ENCODE results near the gene ESRRG.

Gene ESRRG

DNA sequence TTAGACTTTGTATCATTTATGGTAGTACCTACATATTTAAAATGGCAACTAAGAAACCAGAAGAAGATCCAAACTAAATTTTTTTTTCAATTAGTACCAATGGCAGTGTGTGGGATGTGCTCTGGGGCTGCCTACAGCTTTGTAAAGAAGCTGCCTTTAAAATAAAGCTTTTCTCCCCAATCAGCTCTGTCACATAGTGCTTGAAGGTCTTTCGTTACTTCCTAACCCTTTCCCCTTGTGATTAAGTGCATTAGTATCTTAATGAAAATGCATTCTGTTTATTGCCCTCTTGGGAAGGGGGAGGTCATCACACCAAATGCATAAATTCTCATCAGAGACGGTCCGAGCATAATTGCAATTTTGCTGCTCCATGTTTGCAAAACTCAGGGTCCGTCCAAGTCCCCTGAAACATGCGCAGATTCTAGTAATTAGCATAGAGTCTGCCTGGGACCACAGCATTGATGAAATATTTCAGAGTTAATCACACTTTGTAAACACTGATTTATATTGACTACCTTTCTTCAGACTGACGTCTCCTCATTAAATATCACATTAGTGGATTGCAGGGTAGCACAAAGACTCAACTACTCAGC is 71.3 kb downstream of the ESRRG start:
- TF ChIP-seq, protein P1, sequence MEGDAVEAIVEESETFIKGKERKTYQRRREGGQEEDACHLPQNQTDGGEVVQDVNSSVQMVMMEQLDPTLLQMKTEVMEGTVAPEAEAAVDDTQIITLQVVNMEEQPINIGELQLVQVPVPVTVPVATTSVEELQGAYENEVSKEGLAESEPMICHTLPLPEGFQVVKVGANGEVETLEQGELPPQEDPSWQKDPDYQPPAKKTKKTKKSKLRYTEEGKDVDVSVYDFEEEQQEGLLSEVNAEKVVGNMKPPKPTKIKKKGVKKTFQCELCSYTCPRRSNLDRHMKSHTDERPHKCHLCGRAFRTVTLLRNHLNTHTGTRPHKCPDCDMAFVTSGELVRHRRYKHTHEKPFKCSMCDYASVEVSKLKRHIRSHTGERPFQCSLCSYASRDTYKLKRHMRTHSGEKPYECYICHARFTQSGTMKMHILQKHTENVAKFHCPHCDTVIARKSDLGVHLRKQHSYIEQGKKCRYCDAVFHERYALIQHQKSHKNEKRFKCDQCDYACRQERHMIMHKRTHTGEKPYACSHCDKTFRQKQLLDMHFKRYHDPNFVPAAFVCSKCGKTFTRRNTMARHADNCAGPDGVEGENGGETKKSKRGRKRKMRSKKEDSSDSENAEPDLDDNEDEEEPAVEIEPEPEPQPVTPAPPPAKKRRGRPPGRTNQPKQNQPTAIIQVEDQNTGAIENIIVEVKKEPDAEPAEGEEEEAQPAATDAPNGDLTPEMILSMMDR (IDR thresholded peaks at IDR 0.05; ENCODE audit: borderline replicate concordance, control extremely low read depth, extremely low read depth, insufficient read depth, missing control alignments): no peak
- DNase-seq (ENCODE audit: low spot score): no peak
- in situ Hi-C loops (cut with MboI; ENCODE audit: low sequenced_read_pairs, unreplicated experiment): no loop called here

DNA sequence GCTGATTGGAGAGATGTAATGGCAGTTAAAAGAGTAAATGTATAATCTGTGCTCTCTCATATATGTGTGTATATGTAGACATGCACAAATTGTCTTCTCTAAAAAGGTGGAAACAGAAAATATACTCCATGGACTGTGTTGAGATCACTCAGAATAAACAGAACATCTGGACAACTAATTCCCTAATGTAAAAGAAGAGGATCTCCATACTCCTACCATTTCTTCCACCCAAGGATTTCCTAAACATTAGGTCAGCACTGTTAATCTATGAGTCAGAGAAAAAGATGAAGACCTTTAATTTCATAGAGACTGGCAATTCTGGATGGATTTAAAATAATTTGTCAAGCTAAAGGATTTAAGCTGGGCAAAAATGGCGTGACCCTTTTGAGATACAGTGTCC is 80.1 kb downstream of the ESRRG start:
- in situ Hi-C loops (cut with MboI; ENCODE audit: low sequenced_read_pairs, unreplicated experiment): no loop called here
- TF ChIP-seq, protein P1 (IDR thresholded peaks at IDR 0.05; ENCODE audit: borderline replicate concordance, control extremely low read depth, extremely low read depth, insufficient read depth, missing control alignments): no peak
- DNase-seq (ENCODE audit: low spot score): no peak

DNA sequence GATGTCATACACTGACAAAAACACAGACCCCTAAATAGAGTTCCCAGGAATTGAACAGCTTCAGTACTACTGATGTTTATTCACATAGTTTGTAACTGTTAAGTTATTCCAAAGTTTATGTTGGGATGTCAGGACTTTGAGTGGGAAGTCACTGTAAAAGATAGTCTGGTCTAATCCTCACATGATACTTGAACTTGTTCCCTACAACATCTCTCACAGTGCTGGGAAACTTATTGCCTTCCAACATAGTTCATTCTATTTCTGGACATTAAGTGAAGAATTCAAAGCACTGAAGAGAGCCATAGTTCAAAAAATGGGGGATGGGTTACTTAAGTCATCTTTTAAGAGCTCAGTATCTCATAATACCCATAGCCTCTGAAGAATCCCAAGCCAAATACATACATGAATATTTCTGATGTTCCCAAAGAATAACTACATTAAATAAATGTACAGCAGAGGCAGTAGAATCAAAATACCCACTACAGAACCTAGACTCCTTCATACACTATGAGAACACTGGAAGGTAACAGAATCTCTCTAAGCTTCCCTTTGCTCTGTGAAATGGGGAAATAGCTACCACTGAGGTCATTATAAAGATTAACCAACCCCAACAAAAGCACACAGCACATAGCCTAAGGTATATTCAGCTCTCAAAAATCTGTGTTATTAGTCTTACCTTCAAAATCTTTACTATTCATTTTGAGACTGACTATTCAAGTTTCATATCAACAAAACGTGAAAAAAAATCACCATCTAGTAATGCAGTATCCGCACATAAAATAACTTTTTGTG is 81.4 kb downstream of the ESRRG start:
- DNase-seq (ENCODE audit: low spot score): no peak

DNA sequence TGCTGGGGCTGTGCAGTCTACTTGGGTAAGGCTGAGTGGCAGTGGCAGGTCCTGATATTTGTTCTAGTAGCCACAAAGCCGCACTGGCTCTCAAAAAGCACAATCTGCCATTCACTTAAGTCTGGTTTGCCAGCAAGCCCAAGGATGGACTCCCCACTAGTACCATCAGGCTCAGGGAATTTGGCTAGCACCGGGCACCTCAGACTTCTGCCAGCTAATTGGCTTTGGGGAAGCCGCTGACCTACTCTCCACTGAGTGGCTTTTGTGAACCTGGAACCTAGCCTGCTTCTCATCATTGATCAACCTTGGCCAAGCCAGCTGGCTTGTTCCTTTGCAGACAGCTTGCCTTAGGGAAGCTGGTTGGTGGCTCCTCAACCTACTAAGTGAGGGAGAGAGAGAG is 83.1 kb downstream of the ESRRG start:
- in situ Hi-C loops (cut with MboI; ENCODE audit: low sequenced_read_pairs, unreplicated experiment): no loop called here
- DNase-seq (ENCODE audit: low spot score): no peak
- TF ChIP-seq, protein P1 (IDR thresholded peaks at IDR 0.05; ENCODE audit: borderline replicate concordance, control extremely low read depth, extremely low read depth, insufficient read depth, missing control alignments): no peak

More for the DNA sequence above, 81.4 kb downstream of the ESRRG start:
- TF ChIP-seq, protein P1 (IDR thresholded peaks at IDR 0.05; ENCODE audit: borderline replicate concordance, control extremely low read depth, extremely low read depth, insufficient read depth, missing control alignments): no peak
- in situ Hi-C loops (cut with MboI; ENCODE audit: low sequenced_read_pairs, unreplicated experiment): no loop called here

DNA sequence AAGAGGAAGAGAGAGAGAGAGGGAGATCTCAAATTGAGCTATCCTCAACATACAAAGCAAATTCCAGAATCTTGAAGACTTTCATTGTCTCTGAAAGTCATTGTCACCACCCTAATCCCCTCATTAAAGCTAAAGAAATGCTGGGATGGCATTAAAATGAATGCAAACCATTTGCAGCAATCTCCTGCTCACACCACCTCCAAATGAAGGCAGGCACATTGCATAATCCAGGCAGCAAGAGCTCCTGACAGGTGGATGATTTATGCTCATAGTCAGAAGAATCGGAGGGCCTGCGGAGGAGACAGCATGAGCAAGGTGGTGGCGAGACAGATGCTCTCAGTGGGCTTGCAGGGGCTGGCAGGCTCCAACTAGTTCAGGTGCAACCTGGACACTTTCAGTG is 90.2 kb downstream of the ESRRG start:
- TF ChIP-seq, protein P1 (IDR thresholded peaks at IDR 0.05; ENCODE audit: borderline replicate concordance, control extremely low read depth, extremely low read depth, insufficient read depth, missing control alignments): no peak
- in situ Hi-C loops (cut with MboI; ENCODE audit: low sequenced_read_pairs, unreplicated experiment): no loop called here
- no peak for DNase-seq (ENCODE audit: low spot score)

DNA sequence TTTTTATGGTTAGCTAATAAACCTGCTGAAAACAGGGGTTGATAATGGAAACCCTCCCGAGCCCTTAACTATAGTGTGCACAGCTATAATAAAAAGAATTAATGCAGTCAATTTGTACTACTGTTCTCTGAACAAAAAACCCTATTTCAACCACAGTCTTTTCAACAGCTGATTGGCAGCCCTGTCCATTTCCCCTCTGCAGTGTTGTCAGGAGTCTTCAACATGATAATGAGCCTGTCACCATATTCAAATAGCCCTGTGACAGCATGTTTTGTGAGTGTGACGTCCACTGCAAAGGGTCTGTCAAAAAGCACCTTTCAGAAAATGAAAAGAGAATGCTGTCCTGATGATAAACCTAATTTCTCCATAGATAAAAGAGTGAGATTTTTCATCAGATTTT is 92.7 kb downstream of the ESRRG start:
- in situ Hi-C loops (cut with MboI; ENCODE audit: low sequenced_read_pairs, unreplicated experiment): no loop called here
- DNase-seq (ENCODE audit: low spot score): no peak
- TF ChIP-seq, protein P1 (IDR thresholded peaks at IDR 0.05; ENCODE audit: borderline replicate concordance, control extremely low read depth, extremely low read depth, insufficient read depth, missing control alignments): no peak

All from GM13976 (cell line).